ENCODE measurements around the gene LRRC17.

LRRC17 gene

DNA sequence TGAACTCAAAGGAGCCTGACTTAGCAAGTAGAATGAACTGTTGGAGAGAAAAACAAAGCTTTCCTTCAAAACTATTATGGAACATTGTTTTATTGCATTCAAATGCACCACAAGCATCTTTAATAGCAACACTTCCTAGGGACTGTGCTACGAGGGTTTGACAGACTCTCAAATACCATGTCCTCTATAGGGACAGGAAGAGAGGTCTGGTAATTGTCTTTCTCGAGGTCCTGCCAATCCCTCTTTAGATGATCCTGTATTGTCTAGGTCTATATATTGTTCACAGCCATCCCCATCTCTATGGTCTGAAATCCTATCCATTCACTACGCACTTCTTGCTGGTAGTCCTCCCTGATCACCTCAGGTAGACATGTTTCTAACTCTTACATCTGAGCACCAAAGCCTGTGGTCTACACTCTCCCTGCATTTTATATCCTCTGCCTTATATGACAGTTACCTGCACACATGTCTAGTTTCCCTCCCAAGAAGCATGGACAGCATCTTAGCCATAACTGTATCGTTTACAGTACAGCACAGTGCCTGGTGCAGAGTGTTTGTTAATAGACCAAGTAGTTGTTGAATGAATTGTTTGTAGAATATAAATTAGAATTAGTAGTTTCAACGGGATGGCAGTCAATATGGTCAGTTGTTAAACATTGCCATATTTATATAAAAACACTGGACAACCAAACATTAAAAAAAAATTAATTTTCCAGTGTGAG lies 21.7 kb upstream of the LRRC17 start:
- Histone ChIP-seq H3K9ac (ENCODE audit: insufficient read length, low read depth) (no peak overlapping the region), H3K36me3 (ENCODE audit: insufficient read depth, insufficient read length, low read length) (no peaks in the 10 kb centered on the region), H3K9me3 (ENCODE audit: insufficient read depth, low read length) (no peaks in the 10 kb centered on the region), H3K27me3 (ENCODE audit: insufficient read depth, insufficient read length) (no peaks in the 10 kb centered on the region), H3K4me3 (ENCODE audit: insufficient read length, low read depth) (no peak overlapping the region), H3K4me1 (ENCODE audit: insufficient read depth, insufficient read length) (no peaks in the 10 kb centered on the region)
- no peak for DNase-seq (ENCODE audit: low read depth, low spot score)
- no peak for TF ChIP-seq ZNF274 (IDR thresholded peaks at IDR 0.05; ENCODE audit: low read depth, low read length)
- TF ChIP-seq SUZ12 (IDR thresholded peaks at IDR 0.05; ENCODE audit: extremely low read depth, insufficient read depth, insufficient read length) = no peak
- no peak for TF ChIP-seq YY1 (IDR thresholded peaks at IDR 0.05; ENCODE audit: insufficient read depth, insufficient read length)

GRCh38 chr7:102891693-102892261 lies 21.0 kb upstream of the LRRC17 start:
- Histone ChIP-seq H3K4me3 (ENCODE audit: insufficient read length, low read depth) (no peak overlapping the region), H3K4me1 (ENCODE audit: insufficient read depth, insufficient read length) (no peaks in the 10 kb centered on the region), H3K27me3 (ENCODE audit: insufficient read depth, insufficient read length) (no peaks in the 10 kb centered on the region), H3K36me3 (ENCODE audit: insufficient read depth, insufficient read length, low read length) (no peaks in the 10 kb centered on the region), H3K9ac (ENCODE audit: insufficient read length, low read depth) (no peak overlapping the region), H3K9me3 (ENCODE audit: insufficient read depth, low read length) (no peaks in the 10 kb centered on the region)
- DNase-seq (ENCODE audit: low read depth, low spot score) = no peak
- no peak for TF ChIP-seq ZNF274 (IDR thresholded peaks at IDR 0.05; ENCODE audit: low read depth, low read length)
- no peak for TF ChIP-seq SUZ12 (IDR thresholded peaks at IDR 0.05; ENCODE audit: extremely low read depth, insufficient read depth, insufficient read length)
- TF ChIP-seq YY1 (IDR thresholded peaks at IDR 0.05; ENCODE audit: insufficient read depth, insufficient read length) = no peak

GRCh38 chr7:102892631-102893278 lies 20.0 kb upstream of the LRRC17 start:
- H3K4me1 ChIP-seq (ENCODE audit: insufficient read depth, insufficient read length) = no peaks in the 10 kb centered on the region
- H3K9ac ChIP-seq (ENCODE audit: insufficient read length, low read depth) = no peak overlapping the region
- H3K9me3 ChIP-seq (ENCODE audit: insufficient read depth, low read length) = no peaks in the 10 kb centered on the region
- H3K36me3 ChIP-seq (ENCODE audit: insufficient read depth, insufficient read length, low read length) = no peaks in the 10 kb centered on the region
- no peak overlapping the region for H3K4me3 ChIP-seq (ENCODE audit: insufficient read length, low read depth)
- no peak for TF ChIP-seq YY1 (IDR thresholded peaks at IDR 0.05; ENCODE audit: insufficient read depth, insufficient read length)
- TF ChIP-seq SUZ12 (IDR thresholded peaks at IDR 0.05; ENCODE audit: extremely low read depth, insufficient read depth, insufficient read length) = no peak
- no peak for TF ChIP-seq ZNF274 (IDR thresholded peaks at IDR 0.05; ENCODE audit: low read depth, low read length)
- no peak for DNase-seq (ENCODE audit: low read depth, low spot score)
- no peaks in the 10 kb centered on the region for H3K27me3 ChIP-seq (ENCODE audit: insufficient read depth, insufficient read length)

GRCh38 chr7:102895602-102896001 lies 17.2 kb upstream of the LRRC17 start:
- no peak overlapping the region for H3K9ac ChIP-seq (ENCODE audit: insufficient read length, low read depth)
- no peaks in the 10 kb centered on the region for H3K9me3 ChIP-seq (ENCODE audit: insufficient read depth, low read length)
- no peaks in the 10 kb centered on the region for H3K4me1 ChIP-seq (ENCODE audit: insufficient read depth, insufficient read length)

DNA sequence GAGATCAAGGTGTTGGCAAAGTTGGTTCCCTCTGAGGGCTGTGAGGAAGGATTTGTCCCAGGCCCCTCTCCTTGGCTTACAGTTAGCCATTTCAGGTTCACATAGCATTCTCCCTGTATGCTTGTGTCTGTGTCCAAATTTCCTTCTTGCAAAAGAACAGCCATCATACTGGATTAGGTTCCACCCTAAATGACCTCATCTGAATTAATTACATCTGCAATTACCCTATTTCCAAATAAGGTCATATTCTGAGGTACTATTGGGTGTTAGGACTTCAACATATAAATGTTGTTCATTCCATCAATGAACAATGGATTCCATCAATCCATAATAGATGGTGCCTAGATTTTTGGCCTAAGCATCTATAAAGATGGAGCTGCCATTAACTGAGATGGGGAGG lies 16.2 kb upstream of the LRRC17 start:
- H3K4me1 ChIP-seq (ENCODE audit: insufficient read depth, insufficient read length) = no peaks in the 10 kb centered on the region
- H3K9ac ChIP-seq (ENCODE audit: insufficient read length, low read depth) = no peak overlapping the region
- H3K9me3 ChIP-seq (ENCODE audit: insufficient read depth, low read length) = no peaks in the 10 kb centered on the region
- H3K4me3 ChIP-seq (ENCODE audit: insufficient read length, low read depth) = no peak overlapping the region
- no peak for TF ChIP-seq ZNF274 (IDR thresholded peaks at IDR 0.05; ENCODE audit: low read depth, low read length)
- TF ChIP-seq YY1 (IDR thresholded peaks at IDR 0.05; ENCODE audit: insufficient read depth, insufficient read length) = no peak
- TF ChIP-seq SUZ12 (IDR thresholded peaks at IDR 0.05; ENCODE audit: extremely low read depth, insufficient read depth, insufficient read length) = no peak
- no peaks in the 10 kb centered on the region for H3K36me3 ChIP-seq (ENCODE audit: insufficient read depth, insufficient read length, low read length)
- no peaks in the 10 kb centered on the region for H3K27me3 ChIP-seq (ENCODE audit: insufficient read depth, insufficient read length)
- DNase-seq (ENCODE audit: low read depth, low spot score) = no peak

More at GRCh38 chr7:102895602-102896001, 17.2 kb upstream of the LRRC17 start:
- no peak for DNase-seq (ENCODE audit: low read depth, low spot score)
- TF ChIP-seq YY1 (IDR thresholded peaks at IDR 0.05; ENCODE audit: insufficient read depth, insufficient read length) (no peak), SUZ12 (IDR thresholded peaks at IDR 0.05; ENCODE audit: extremely low read depth, insufficient read depth, insufficient read length) (no peak), ZNF274 (IDR thresholded peaks at IDR 0.05; ENCODE audit: low read depth, low read length) (no peak)
- Histone ChIP-seq H3K36me3 (ENCODE audit: insufficient read depth, insufficient read length, low read length) (no peaks in the 10 kb centered on the region), H3K4me3 (ENCODE audit: insufficient read length, low read depth) (no peak overlapping the region), H3K27me3 (ENCODE audit: insufficient read depth, insufficient read length) (no peaks in the 10 kb centered on the region)

DNA sequence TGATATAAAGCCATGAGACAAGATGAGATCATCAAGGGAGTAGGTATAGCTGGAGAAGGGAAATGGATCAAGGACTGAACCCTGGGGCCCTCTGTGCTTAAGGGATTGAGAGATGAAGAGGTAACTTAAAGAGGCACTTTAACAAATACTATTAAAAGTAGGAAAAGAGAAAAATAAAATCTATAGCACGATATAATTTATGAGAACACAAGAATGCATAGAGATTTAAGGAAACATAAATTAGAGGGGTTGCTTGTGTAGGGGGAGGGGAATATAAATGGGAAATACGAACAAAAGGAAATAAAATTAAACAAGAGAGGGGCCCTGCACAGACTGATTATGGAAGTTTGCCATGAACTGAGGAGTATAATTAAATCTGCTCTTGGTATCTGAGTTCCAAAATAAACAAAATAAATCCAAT lies 15.6 kb upstream of the LRRC17 start:
- DNase-seq (ENCODE audit: low read depth, low spot score) = no peak
- Histone ChIP-seq H3K4me1 (ENCODE audit: insufficient read depth, insufficient read length) (no peaks in the 10 kb centered on the region), H3K9me3 (ENCODE audit: insufficient read depth, low read length) (no peaks in the 10 kb centered on the region), H3K27me3 (ENCODE audit: insufficient read depth, insufficient read length) (no peaks in the 10 kb centered on the region), H3K36me3 (ENCODE audit: insufficient read depth, insufficient read length, low read length) (no peaks in the 10 kb centered on the region), H3K9ac (ENCODE audit: insufficient read length, low read depth) (no peak overlapping the region), H3K4me3 (ENCODE audit: insufficient read length, low read depth) (no peak overlapping the region)
- no peak for TF ChIP-seq YY1 (IDR thresholded peaks at IDR 0.05; ENCODE audit: insufficient read depth, insufficient read length)
- no peak for TF ChIP-seq ZNF274 (IDR thresholded peaks at IDR 0.05; ENCODE audit: low read depth, low read length)
- no peak for TF ChIP-seq SUZ12 (IDR thresholded peaks at IDR 0.05; ENCODE audit: extremely low read depth, insufficient read depth, insufficient read length)

- Histone ChIP-seq H3K36me3 (ENCODE audit: insufficient read depth, insufficient read length, low read length) (no peaks in the 10 kb centered on the region), H3K4me1 (ENCODE audit: insufficient read depth, insufficient read length) (no peaks in the 10 kb centered on the region), H3K4me3 (ENCODE audit: insufficient read length, low read depth) (no peak overlapping the region), H3K27me3 (ENCODE audit: insufficient read depth, insufficient read length) (no peaks in the 10 kb centered on the region), H3K9me3 (ENCODE audit: insufficient read depth, low read length) (no peaks in the 10 kb centered on the region), H3K9ac (ENCODE audit: insufficient read length, low read depth) (no peak overlapping the region)
- DNase-seq (ENCODE audit: low read depth, low spot score) = no peak
- TF ChIP-seq ZNF274 (IDR thresholded peaks at IDR 0.05; ENCODE audit: low read depth, low read length) (no peak), YY1 (IDR thresholded peaks at IDR 0.05; ENCODE audit: insufficient read depth, insufficient read length) (no peak), SUZ12 (IDR thresholded peaks at IDR 0.05; ENCODE audit: extremely low read depth, insufficient read depth, insufficient read length) (no peak)
Observed at GRCh38 chr7:102897856-102898531, 14.8 kb upstream of the LRRC17 start.

Measured in NT2/D1 (cell line).